Left colon (tissue), 2 donors: ENCODE data around the gene DCBLD2. TPM values are rescaled to one million over a fixed set of nuclear protein-coding genes. Genes with fewer than 3 reads are reported as not detected.
"Not testable (repeated sequence)": the region's sequence is repeated elsewhere in the genome, so short reads cannot be mapped to it uniquely, and the experiment has no call there.

Experiments used
- ATAC-seq: fragments of 200-7000 bp; cut with Tn5 transposase; one replicate; pipeline ENCODE4 v1.9.1; 2020; ENCODE audit warnings: mild to moderate bottlenecking, moderate library complexity
- DNase-seq, 2 donors: peaks; one replicate each; pipeline ENCODE4 v3.0.0-alpha.2; 2020
- intact Hi-C, 2 donors: fragments of 100-400 bp; cut with DNase I in 1 of 2; cut with micrococcal nuclease in 1 of 2; formaldehyde crosslinking; loops; one replicate each; pipeline versions ENCODE4 v1.11.2 to v1.14.0; 2022; cut with DNase I, micrococcal nuclease
- total RNA-seq, 2 donors: library from RNA; stranded (reverse); fragmentation: NEBNext Ultra II Directional; extraction: Animal tissue kit (Norgen Biotek cat#: 25700); gene quantifications; one replicate each; pipeline ENCODE4 v1.2.1, GENCODE V29; 2021
- donor health status: DM: no; HTN: no; CAD: no.
- donor health status: DM: yes; HTN: yes; CAD: no.

DCBLD2 gene
- total RNA-seq, 2 donors from 2014 or later, result 8.9 to 12.2 TPM

GRCh38 chr3:98855806-98856400, 45.6 kb downstream of the DCBLD2 start:
- DNase-seq, result no peak
- no peak for ATAC-seq
- intact Hi-C loops, result no loop called here

GRCh38 chr3:98848108-98848507, 53.4 kb downstream of the DCBLD2 start:
- DNase-seq (no peak), ATAC-seq (no peak)
- intact Hi-C loops, result no loop called here

- no peak for DNase-seq
- intact Hi-C loops, result no loop called here
- ATAC-seq, result no peak
Observed at GRCh38 chr3:98846101-98846500, 55.4 kb downstream of the DCBLD2 start.

- intact Hi-C loops, result no loop called here
- DNase-seq, result no peak
- no peak for ATAC-seq
Observed at GRCh38 chr3:98843266-98843959, 58.1 kb downstream of the DCBLD2 start.

- intact Hi-C loops, result no loop called here
- no peak for ATAC-seq
- no peak for DNase-seq
Observed at GRCh38 chr3:98839846-98840245, 61.6 kb downstream of the DCBLD2 start.

GRCh38 chr3:98831060-98831459, 70.4 kb downstream of the DCBLD2 start:
- not testable (repeated sequence) for ATAC-seq, DNase-seq

GRCh38 chr3:98829246-98829832, 72.2 kb downstream of the DCBLD2 start:
- intact Hi-C loops, result loop anchor here in 1 of 2 donors (10.0 kb wide), 1 partner anchor 155 kb away; no protein-coding TSS in a partner anchor
- DNase-seq (no peak), ATAC-seq (no peak)

More at GRCh38 chr3:98831060-98831459, 70.4 kb downstream of the DCBLD2 start:
- intact Hi-C loops, result not testable (repeated sequence)

- intact Hi-C loops, result loop anchor here in 1 of 2 donors (10.0 kb wide), 1 partner anchor 157 kb away; no protein-coding TSS in a partner anchor
- DNase-seq (no peak), ATAC-seq (no peak)
Observed at GRCh38 chr3:98827221-98827920, 74.1 kb downstream of the DCBLD2 start.

GRCh38 chr3:98826126-98826525, 75.4 kb downstream of the DCBLD2 start:
- intact Hi-C loops, result loop anchor here in 1 of 2 donors (10.0 kb wide), 1 partner anchor 159 kb away; no protein-coding TSS in a partner anchor
- DNase-seq (no peak), ATAC-seq (no peak)

GRCh38 chr3:98824256-98824655, 77.2 kb downstream of the DCBLD2 start:
- intact Hi-C loops, result loop anchor here in 1 of 2 donors (10.0 kb wide), 1 partner anchor 161 kb away; no protein-coding TSS in a partner anchor
- no peak for ATAC-seq
- no peak for DNase-seq

GRCh38 chr3:98823791-98824190, 77.7 kb downstream of the DCBLD2 start:
- ATAC-seq (no peak), DNase-seq (no peak)
- intact Hi-C loops, result loop anchor here in 1 of 2 donors (10.0 kb wide), 1 partner anchor 161 kb away; no protein-coding TSS in a partner anchor

GRCh38 chr3:98821063-98821462, 80.4 kb downstream of the DCBLD2 start:
- ATAC-seq (no peak), DNase-seq (no peak)
- intact Hi-C loops, result loop anchor here in 1 of 2 donors (10.0 kb wide), 1 partner anchor 164 kb away; no protein-coding TSS in a partner anchor

- ATAC-seq (peak; percentile 73), DNase-seq (no peak)
- intact Hi-C loops, result loop anchor here in 1 of 2 donors (5.0 kb wide), 2 partner anchors 175 to 215 kb away; no protein-coding TSS in a partner anchor
Observed at GRCh38 chr3:98817547-98818041, 83.9 kb downstream of the DCBLD2 start.

GRCh38 chr3:98814817-98815420, 86.6 kb downstream of the DCBLD2 start:
- intact Hi-C loops, result loop anchor here in 1 of 2 donors (5.0 kb wide), 2 partner anchors 177 to 213 kb away; no protein-coding TSS in a partner anchor
- DNase-seq (no peak), ATAC-seq (no peak)

- DNase-seq (no peak), ATAC-seq (peak; percentile 64)
- intact Hi-C loops, result no loop called here
Observed at GRCh38 chr3:98812851-98813374, 88.6 kb downstream of the DCBLD2 start.

GRCh38 chr3:98811048-98811447, 90.4 kb downstream of the DCBLD2 start:
- ATAC-seq (no peak), DNase-seq (no peak)
- intact Hi-C loops, result no loop called here

GRCh38 chr3:98809557-98809956, 91.9 kb downstream of the DCBLD2 start:
- ATAC-seq, result no peak
- no peak for DNase-seq
- intact Hi-C loops, result no loop called here

- intact Hi-C loops, result no loop called here
- DNase-seq (no peak), ATAC-seq (no peak)
Observed at GRCh38 chr3:98808071-98808470, 93.4 kb downstream of the DCBLD2 start.
